GM21529 (cell line): ENCODE data around the gene JPH2.
"Not testable (repeated sequence)": the region's sequence is repeated elsewhere in the genome, so short reads cannot be mapped to it uniquely, and the experiment has no call there.

Source experiments
- ATAC-seq: cut with Tn5 transposase; IDR thresholded peaks from one replicate; pipeline ENCODE4 v1.9.1; 2021; ENCODE audit not compliant: unreplicated experiment

JPH2 gene

GRCh38 chr20:44129300-44129699 is 57.7 kb downstream of the JPH2 start:
- ATAC-seq = not testable (repeated sequence)

GRCh38 chr20:44126445-44126844 is 60.5 kb downstream of the JPH2 start:
- ATAC-seq = no peak

- no peak for ATAC-seq
Measured at GRCh38 chr20:44125332-44126127, 61.5 kb downstream of the JPH2 start.

- ATAC-seq = no peak
Measured at GRCh38 chr20:44123874-44124535, 63.0 kb downstream of the JPH2 start.

- no peak for ATAC-seq
Measured at GRCh38 chr20:44123251-44123650, 63.7 kb downstream of the JPH2 start.

- ATAC-seq = no peak
Measured at GRCh38 chr20:44120676-44121425, 66.1 kb downstream of the JPH2 start.

GRCh38 chr20:44118185-44119033 is 68.6 kb downstream of the JPH2 start:
- no peak for ATAC-seq

- no peak for ATAC-seq
Measured at GRCh38 chr20:44117296-44118184, 69.4 kb downstream of the JPH2 start.

GRCh38 chr20:44115762-44116644 is 71.0 kb downstream of the JPH2 start:
- ATAC-seq = no peak

- ATAC-seq = no peak
Measured at GRCh38 chr20:44115181-44115580, 71.8 kb downstream of the JPH2 start.

- no peak for ATAC-seq
Measured at GRCh38 chr20:44113618-44114376, 73.2 kb downstream of the JPH2 start.

- ATAC-seq = no peak
Measured at GRCh38 chr20:44112889-44113617, 73.9 kb downstream of the JPH2 start.

GRCh38 chr20:44112456-44112855 is 74.5 kb downstream of the JPH2 start:
- ATAC-seq = no peak

GRCh38 chr20:44111712-44112335 is 75.2 kb downstream of the JPH2 start:
- ATAC-seq = no peak

GRCh38 chr20:44110816-44111568 is 76.0 kb downstream of the JPH2 start:
- no peak for ATAC-seq

- no peak for ATAC-seq
Measured at GRCh38 chr20:44109951-44110361, 77.0 kb downstream of the JPH2 start.
